ENCODE data around the gene RRP9.
"Not testable (repeated sequence)": the region's sequence is repeated elsewhere in the genome, so short reads cannot be mapped to it uniquely, and the experiment has no call there.

RRP9 gene

GRCh38 chr3:51941798-51942602 lies at the start of gene RRP9, which contains the start of gene PARP3:
Gene RRP9, minus strand, starts transcription at chr3:51941904. Its CDS starts 37 bp downstream, at chr3:51941867.
Gene PARP3, plus strand, starts transcription at chr3:51942363. Its CDS starts 993 bp downstream, at chr3:51943356.
- peak; percentile 98 to 100 for DNase-seq (ENCODE audit: low read depth in 2 of 2)

- not testable (repeated sequence) for DNase-seq (ENCODE audit: low read depth in 2 of 2)
These were observed 48.8 kb upstream of the RRP9 start for GRCh38 chr3:51990501-51990971.

DNA sequence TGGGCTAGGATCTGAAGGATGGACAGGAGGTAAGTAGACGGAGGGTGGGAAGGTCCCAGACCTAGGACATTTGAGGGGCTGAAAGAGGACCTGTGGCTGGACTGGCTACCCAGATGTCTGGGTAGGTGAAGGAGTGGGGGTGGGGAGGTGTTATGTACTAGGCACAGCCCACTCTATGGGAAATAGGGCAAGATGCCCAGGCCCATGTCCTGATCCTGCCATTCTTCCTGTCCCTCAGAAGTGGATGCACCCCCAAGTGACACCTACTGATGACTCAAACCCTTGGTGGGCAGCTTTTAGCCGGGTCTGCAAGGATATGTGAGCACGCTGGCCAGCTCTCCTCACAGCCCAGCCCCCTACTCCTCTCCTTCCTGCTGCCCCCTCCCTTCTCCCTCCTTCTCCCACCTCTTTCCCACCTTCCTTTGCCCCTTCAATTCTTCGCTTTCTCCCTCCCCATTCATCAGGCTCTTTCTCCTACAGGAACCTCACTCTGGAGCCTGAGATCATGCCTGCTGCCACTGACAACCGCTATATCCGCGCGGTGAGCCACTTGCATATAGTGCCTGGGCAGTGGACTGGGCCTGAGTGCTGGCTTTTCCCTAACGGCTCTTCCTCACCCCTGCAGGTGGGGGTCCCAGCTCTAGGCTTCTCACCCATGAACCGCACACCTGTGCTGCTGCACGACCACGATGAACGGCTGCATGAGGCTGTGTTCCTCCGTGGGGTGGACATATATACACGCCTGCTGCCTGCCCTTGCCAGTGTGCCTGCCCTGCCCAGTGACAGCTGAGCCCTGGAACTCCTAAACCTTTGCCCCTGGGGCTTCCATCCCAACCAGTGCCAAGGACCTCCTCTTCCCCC lies 46.8 kb upstream of the RRP9 start:
- DNase-seq (ENCODE audit: low read depth in 2 of 2), result no peak

DNA sequence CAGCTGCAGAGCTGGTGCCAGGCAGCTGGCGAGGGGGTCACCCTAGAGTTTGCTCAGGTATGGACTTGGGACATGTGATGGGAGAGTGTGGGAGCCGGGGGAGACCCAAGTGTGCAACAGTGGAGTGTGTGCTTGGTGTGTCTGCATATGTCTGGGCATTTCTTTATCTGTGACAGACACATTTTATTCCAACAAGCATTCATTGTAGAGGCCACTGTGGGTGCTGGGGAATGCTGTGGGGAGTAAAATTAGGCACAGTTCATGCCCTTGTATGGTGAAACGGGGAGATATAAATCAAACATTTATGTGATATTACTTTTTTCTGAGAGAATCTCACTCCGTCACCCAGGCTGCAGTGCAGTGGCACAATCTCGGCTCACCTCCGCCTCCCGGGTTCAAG lies 45.9 kb upstream of the RRP9 start:
- DNase-seq (ENCODE audit: low read depth in 2 of 2), result no peak

DNA sequence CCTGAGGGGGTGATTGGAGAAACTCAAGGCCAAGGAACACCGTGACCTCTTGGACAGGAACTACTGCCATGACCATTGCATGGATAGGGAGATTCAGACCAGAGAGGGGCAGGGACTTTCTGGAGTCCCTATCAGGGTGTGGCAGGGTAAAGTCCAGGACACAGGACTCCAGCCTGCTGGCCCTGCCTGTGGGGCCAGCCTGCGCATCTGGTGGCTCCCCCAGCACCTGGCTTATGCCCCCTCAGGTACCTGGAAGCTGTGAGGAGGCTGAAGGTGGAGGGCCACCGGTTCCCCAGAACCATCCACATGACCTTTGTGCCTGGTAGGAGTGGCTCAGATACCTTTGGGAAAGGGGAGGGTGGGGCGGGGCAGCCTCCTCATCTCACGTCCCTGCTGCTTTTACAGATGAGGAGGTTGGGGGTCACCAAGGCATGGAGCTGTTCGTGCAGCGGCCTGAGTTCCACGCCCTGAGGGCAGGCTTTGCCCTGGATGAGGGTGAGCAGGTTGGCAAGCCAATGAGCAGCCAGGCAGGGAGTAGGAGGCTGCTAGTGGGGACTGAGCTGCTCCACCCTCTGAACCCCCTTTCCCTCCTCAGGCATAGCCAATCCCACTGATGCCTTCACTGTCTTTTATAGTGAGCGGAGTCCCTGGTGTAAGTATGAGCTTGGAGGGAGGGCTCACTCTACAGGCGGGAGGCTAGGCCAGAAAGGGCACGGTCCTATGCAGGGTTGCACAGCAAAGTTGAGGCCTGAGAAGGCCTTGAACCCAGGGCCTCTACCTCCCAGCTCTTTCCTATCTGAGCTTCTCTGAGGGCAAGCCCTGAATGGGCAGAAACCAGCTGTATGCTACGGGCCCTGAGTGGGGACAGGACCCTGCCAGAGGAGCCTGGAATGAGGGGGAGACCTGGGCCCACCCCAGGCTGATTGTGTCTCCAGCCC lies 44.6 kb upstream of the RRP9 start:
- no peak for DNase-seq (ENCODE audit: low read depth in 2 of 2)

DNA sequence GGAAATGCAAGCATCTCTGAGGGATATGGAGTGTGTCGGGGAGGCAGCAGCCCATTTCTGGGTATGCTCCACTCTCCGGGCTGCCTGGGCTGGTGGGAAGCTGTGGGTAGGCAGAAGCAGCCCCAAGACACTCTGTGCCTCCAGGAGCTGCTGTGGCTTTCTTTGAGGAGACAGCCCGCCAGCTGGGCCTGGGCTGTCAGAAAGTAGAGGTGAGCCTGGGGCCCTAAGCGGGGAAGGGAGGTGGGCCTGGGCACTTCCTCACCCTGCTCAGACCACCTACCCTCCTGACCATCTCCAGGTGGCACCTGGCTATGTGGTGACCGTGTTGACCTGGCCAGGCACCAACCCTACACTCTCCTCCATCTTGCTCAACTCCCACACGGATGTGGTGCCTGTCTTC lies 43.4 kb upstream of the RRP9 start:
- DNase-seq (ENCODE audit: low read depth in 2 of 2), result no peak

GRCh38 chr3:51984269-51984647 lies 42.6 kb upstream of the RRP9 start:
- DNase-seq (ENCODE audit: low read depth in 2 of 2), result no peak

- DNase-seq (ENCODE audit: low read depth in 2 of 2), result no peak
These were observed 42.0 kb upstream of the RRP9 start for GRCh38 chr3:51983578-51984268.

DNA sequence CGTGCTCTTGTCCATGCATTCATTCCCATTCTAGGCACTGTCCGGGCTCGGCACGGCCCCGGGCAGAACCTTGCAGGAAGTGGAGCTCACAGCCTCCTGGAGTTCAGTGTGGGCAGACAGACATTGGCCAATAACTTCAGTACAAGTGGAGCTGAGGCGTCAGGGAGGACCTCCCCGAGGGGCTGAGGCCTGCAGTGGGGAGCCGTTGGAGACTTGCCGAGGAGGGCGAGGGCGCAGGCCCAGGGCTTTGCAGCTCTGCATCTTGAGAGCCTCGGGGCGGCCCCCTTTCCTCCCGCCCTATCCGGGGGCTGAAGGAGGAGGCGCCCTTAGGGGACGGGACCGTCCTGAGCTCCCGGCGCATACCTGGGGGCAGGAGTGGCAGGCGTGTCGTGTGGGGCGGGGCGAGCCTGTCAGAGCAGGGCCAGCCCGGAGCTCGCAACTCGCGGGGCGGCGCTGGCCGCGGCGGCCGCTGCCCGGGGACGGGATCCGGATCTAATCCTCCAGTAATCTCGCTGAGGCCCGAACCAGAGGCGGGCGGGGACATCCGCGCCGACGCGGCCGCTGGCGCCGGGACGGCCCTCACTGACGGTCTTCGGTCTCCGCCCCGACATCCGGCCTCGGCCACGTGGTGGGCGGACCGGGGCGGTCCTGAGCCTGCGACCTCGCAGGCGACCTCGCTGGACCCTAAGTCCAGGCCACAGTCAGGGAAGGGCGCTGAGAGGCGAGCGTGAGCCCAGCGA lies 41.3 kb upstream of the RRP9 start, which contains the start of gene ACY1:
Gene ACY1, plus strand, starts transcription at position 698 of the 740 bp plus-strand sequence. CDS start 530 bp downstream, outside the sequence.
- peak; percentile 30 to 43 for DNase-seq (ENCODE audit: low read depth in 2 of 2)

GRCh38 chr3:51982352-51982837 lies 40.7 kb upstream of the RRP9 start:
- no peak for DNase-seq (ENCODE audit: low read depth in 2 of 2)

DNA sequence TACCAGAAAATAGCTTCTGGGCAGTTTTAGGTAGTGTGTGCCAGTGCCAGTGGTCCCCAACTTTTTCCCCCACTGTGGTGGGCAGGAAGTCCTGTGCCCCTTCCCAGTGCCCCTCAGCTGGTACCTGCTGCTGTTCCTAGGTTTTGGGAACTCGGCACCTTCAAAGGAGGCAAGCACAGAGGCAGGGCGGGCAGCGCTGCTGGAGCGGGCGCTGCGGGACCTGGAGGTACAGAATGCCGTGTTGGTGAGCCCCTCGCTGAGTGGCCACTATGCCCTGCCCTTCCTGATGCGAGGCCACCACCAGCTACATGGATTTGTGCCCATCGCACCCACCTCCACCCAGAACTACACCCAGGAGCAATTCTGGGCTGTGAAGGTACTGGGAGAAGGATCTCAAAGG lies 38.5 kb upstream of the RRP9 start:
- DNase-seq (ENCODE audit: low read depth in 2 of 2), result no peak

DNA sequence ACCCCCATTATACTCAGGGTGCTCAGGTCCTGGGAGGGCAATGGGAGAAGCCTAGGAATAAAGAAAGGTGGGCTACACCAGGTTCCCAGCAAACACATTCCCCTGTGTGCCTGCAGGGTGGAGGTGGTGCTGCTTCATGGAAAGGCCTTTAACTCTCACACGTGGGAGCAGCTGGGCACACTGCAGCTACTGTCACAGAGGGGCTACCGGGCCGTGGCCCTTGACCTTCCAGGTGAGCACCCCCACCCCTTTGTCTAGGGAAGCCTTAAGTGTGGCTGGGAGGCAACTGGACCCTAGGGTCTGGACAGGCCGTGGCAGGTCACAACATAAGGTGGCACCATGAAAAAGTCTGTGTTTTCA lies 36.4 kb upstream of the RRP9 start:
- DNase-seq (ENCODE audit: low read depth in 2 of 2), result no peak

- DNase-seq (ENCODE audit: low read depth in 2 of 2), result no peak
These were observed 35.9 kb upstream of the RRP9 start for GRCh38 chr3:51977446-51978142.

GRCh38 chr3:51975852-51976549 lies 34.3 kb upstream of the RRP9 start:
- no peak for DNase-seq (ENCODE audit: low read depth in 2 of 2)

- peak; percentile 30 to 41 for DNase-seq (ENCODE audit: low read depth in 2 of 2)
These were observed 33.5 kb upstream of the RRP9 start, which contains the start of gene ABHD14A for GRCh38 chr3:51974963-51975851. Gene ABHD14A, plus strand, starts transcription at chr3:51975064. Its CDS starts 72 bp downstream, at chr3:51975136.

DNA sequence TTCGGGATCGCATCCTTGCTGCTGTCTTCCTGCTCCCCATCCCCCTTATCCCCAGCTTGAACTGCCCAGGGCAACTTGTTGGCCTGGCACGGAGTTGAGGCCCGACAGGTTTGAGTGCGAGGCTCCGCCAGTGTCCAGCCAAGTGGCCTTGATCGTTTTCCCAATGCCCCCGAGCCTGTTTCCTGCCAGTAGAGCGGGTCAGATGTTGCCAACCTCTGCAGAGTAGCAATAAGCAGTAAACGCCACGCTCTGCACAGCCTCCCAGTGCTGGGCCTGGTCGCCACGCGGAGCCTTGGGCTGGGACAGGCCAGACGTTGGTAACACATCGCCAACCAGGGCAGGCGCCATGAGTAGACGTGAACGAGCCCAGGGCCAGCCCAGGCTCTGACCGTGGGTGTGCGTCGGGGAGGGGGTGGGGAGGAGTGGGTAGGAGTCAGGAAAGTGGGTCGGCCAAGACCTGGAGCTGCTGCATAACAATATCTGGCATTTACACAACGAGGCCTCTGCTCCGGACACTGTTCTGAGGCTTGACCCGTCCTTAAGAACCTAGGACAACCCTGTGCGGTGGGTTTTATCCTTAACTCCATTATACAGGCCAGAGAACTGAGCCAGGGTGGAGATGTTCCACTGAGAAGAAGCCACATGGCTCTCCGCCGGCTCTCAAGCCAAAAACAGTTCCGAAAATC lies 32.7 kb upstream of the RRP9 start:
- no peak for DNase-seq (ENCODE audit: low read depth in 2 of 2)

- no peak for DNase-seq (ENCODE audit: low read depth in 2 of 2)
These were observed 29.6 kb upstream of the RRP9 start for GRCh38 chr3:51971350-51971749.

All from stimulated activated CD8-positive, alpha-beta memory T cell treated with anti-CD3 and anti-CD28 coated beads, Interleukin-2, amount 100 ng/mL, for 1 hour (primary cell).